GM23338 (cell line): ENCODE data around the gene NPIPA3. TPM values are rescaled to one million over a fixed set of nuclear protein-coding genes. Genes with fewer than 3 reads are reported as not detected.

Experiments used
- ATAC-seq: fragments of 200-7000 bp; cut with Tn5 transposase; 3 replicates; pipeline ENCODE4 v1.9.1; 2020
- DNase-seq: peaks from one replicate; pipeline ENCODE4 v3.0.0-alpha.2; 2015; ENCODE audit warnings: low spot score
- H2AFZ ChIP-seq: fragments of 200-600 bp; sonication (generic); 2 replicates; pipeline ENCODE4 v1.8.0; 2016; ENCODE audit warnings: antibody characterized with exemption, mild to moderate bottlenecking, moderate library complexity
- H3F3A ChIP-seq: fragments of 200-600 bp; sonication (generic); replicated peaks from 2 replicates; pipeline ENCODE4 v1.8.0; 2017; ENCODE audit warnings: antibody characterized with exemption, mixed run types, low read depth
- H3K27ac ChIP-seq: fragments of 200-600 bp; sonication (generic); 2 replicates; pipeline ENCODE4 v1.6.1; 2016; ENCODE audit warnings: low read depth
- H3K27me3 ChIP-seq: fragments of 200-600 bp; sonication (generic); 2 replicates; pipeline ENCODE4 v1.8.0; 2016; ENCODE audit warnings: mild to moderate bottlenecking, mixed run types, moderate library complexity; ENCODE audit not compliant: insufficient read depth
- H3K36me3 ChIP-seq: fragments of 200-600 bp; sonication (generic); 2 replicates; pipeline ENCODE4 v1.8.0; 2016; ENCODE audit warnings: mild to moderate bottlenecking; ENCODE audit not compliant: insufficient read depth
- H3K4me1 ChIP-seq: fragments of 200-600 bp; sonication (generic); 2 replicates; pipeline ENCODE4 v1.8.0; 2016; ENCODE audit warnings: mild to moderate bottlenecking, moderate library complexity; ENCODE audit not compliant: insufficient read depth
- H3K4me2 ChIP-seq: fragments of 200-600 bp; sonication (generic); 2 replicates; pipeline ENCODE4 v1.7.1; 2017; ENCODE audit warnings: mixed run types
- H3K4me3 ChIP-seq: fragments of 200-600 bp; sonication (generic); 2 replicates; pipeline ENCODE4 v1.6.1; 2016; ENCODE audit warnings: mixed run types
- H3K79me2 ChIP-seq: fragments of 200-600 bp; sonication (generic); replicated peaks from 2 replicates; pipeline ENCODE4 v1.8.0; 2017; ENCODE audit warnings: mild to moderate bottlenecking; ENCODE audit not compliant: insufficient read depth
- H3K9me2 ChIP-seq: fragments of 200-600 bp; sonication (generic); 2 replicates; pipeline ENCODE4 v1.8.0; 2017; ENCODE audit not compliant: insufficient read depth
- H4K20me1 ChIP-seq: fragments of 200-600 bp; sonication (generic); replicated peaks from 2 replicates; pipeline ENCODE4 v1.8.0; 2017; ENCODE audit warnings: mild to moderate bottlenecking; ENCODE audit not compliant: insufficient read depth
- H3K27ac Mint-ChIP-seq: 2 replicates; pipeline ENCODE4 v1.8.0; 2020; ENCODE audit warnings: inconsistent platforms, mild to moderate bottlenecking, moderate library complexity, mixed read lengths
- H3K27me3 Mint-ChIP-seq: 3 replicates; pipeline ENCODE4 v1.8.0; 2022; ENCODE audit warnings: low read depth, mild to moderate bottlenecking, moderate library complexity, mixed read lengths, inconsistent platforms; ENCODE audit not compliant: insufficient read depth, poor library complexity
- H3K36me3 Mint-ChIP-seq: 3 replicates; pipeline ENCODE4 v1.8.0; 2021; ENCODE audit warnings: low read depth, mild to moderate bottlenecking, inconsistent platforms, moderate library complexity, mixed read lengths
- H3K4me1 Mint-ChIP-seq: 3 replicates; pipeline ENCODE4 v1.8.0; 2020; ENCODE audit warnings: mild to moderate bottlenecking, inconsistent platforms, mixed read lengths
- H3K4me3 Mint-ChIP-seq: 3 replicates; pipeline ENCODE4 v1.8.0; 2021; ENCODE audit warnings: moderate library complexity, mild to moderate bottlenecking, inconsistent platforms, mixed read lengths
- H3K9me3 Mint-ChIP-seq: 3 replicates; pipeline ENCODE4 v1.8.0; 2020; ENCODE audit warnings: moderate library complexity, mild to moderate bottlenecking, inconsistent platforms, mixed read lengths
- CREB1 ChIP-seq: fragments of 250-450 bp; sonication (Bioruptor Pico); IDR thresholded peaks from 2 replicates; pipeline ENCODE4 v1.5.0; 2020; ENCODE audit warnings: low read depth, mild to moderate bottlenecking, moderate library complexity
- EZH2 ChIP-seq: fragments of 200-600 bp; sonication (generic); IDR thresholded peaks from one replicate; pipeline ENCODE4 v1.8.0; 2017; ENCODE audit warnings: antibody characterized with exemption, mild to moderate bottlenecking, low read depth; ENCODE audit not compliant: unreplicated experiment
- EZH2phosphoT487 ChIP-seq: fragments of 200-600 bp; sonication (generic); IDR thresholded peaks from one replicate; pipeline ENCODE4 v1.8.1; 2018; ENCODE audit warnings: antibody characterized with exemption; ENCODE audit not compliant: unreplicated experiment
- JUNB ChIP-seq: IDR thresholded peaks from one replicate; pipeline ENCODE4 v1.6.1; 2016; ENCODE audit warnings: antibody characterized with exemption; ENCODE audit not compliant: unreplicated experiment
- NANOG ChIP-seq: IDR thresholded peaks from 2 replicates; pipeline ENCODE4 v1.6.1; 2016; ENCODE audit warnings: antibody characterized with exemption, borderline replicate concordance
- POLR2AphosphoS5 ChIP-seq: IDR thresholded peaks from 2 replicates; pipeline ENCODE4 v1.6.1; 2016; ENCODE audit warnings: antibody characterized with exemption, low read depth
- STAT1 ChIP-seq: IDR thresholded peaks from one replicate; pipeline ENCODE4 v1.6.1; 2016; ENCODE audit warnings: antibody characterized with exemption; ENCODE audit not compliant: unreplicated experiment
- ZNF114 ChIP-seq: fragments of 250-450 bp; sonication (Bioruptor Pico); IDR thresholded peaks from 2 replicates; pipeline ENCODE4 v1.5.0; 2020; ENCODE audit warnings: mild to moderate bottlenecking, moderate library complexity
- ZNF331 ChIP-seq: fragments of 250-450 bp; sonication (Bioruptor Pico); IDR thresholded peaks from 2 replicates; pipeline ENCODE4 v1.5.0; 2020; ENCODE audit warnings: low read depth, mild to moderate bottlenecking, moderate library complexity
- ZNF462 ChIP-seq: fragments of 250-450 bp; sonication (Bioruptor Pico); IDR thresholded peaks from 2 replicates; pipeline ENCODE4 v1.5.0; 2020; ENCODE audit warnings: mild to moderate bottlenecking, moderate library complexity
- polyA plus RNA-seq: library from polyadenylated mRNA; unstranded; fragments of >200 nt; fragmentation: Nextera tagmentation; extraction: Ambion mirVana; gene quantifications from 2 replicates; pipeline ENCODE4 v1.2.1, GENCODE V29; 2016
- total RNA-seq: library from RNA; depleted of rRNA; stranded (reverse); fragments of >200 nt; shearing (Covaris generic); gene quantifications from 2 replicates; pipeline ENCODE4 v1.2.3, GENCODE V29; 2014
- TF ChIP-seq, protein P1 (sequence below): IDR thresholded peaks from one replicate; pipeline ENCODE4 v1.6.1; 2018; ENCODE audit warnings: antibody characterized with exemption; ENCODE audit not compliant: unreplicated experiment

The NPIPA3 gene
- total and polyA plus RNA-seq, 2 experiments from 2014 or later, result 0.57 to 5.7 TPM

GRCh38 chr16:14672403-14672971, 30.7 kb upstream of the NPIPA3 start:
- no peak for ATAC-seq
- H3K4me3 Mint-ChIP-seq, result no peak overlapping the region

GRCh38 chr16:14676633-14677032, 26.6 kb upstream of the NPIPA3 start:
- Histone ChIP-seq H2AFZ (no peak overlapping the region), H3K27me3 (no peaks in the 10 kb centered on the region), H3K4me3 (no peak overlapping the region), H3K4me2 (no peak overlapping the region), H3F3A (no peaks in the 10 kb centered on the region), H3K4me1 (no peaks in the 10 kb centered on the region), H4K20me1 (no peaks in the 10 kb centered on the region), H3K79me2 (no peaks in the 10 kb centered on the region), H3K9me2 (no peaks in the 10 kb centered on the region), H3K27ac (no peak overlapping the region), H3K36me3 (no peaks in the 10 kb centered on the region)
- Mint-ChIP-seq H3K27ac (no peak overlapping the region), H3K4me3 (no peak overlapping the region), H3K4me1 (no peaks in the 10 kb centered on the region), H3K9me3 (no peaks in the 10 kb centered on the region), H3K36me3 (no peaks in the 10 kb centered on the region; the same call in 2 of the 3 replicates), H3K27me3 (peaks cover 6% of the 10 kb centered on the region)
- ATAC-seq (no peak), DNase-seq (no peak)
- TF ChIP-seq ZNF114 (CRISPR knock-in tag), result no peak
- no peak for TF ChIP-seq EZH2phosphoT487
- TF ChIP-seq NANOG, result no peak
- TF ChIP-seq CREB1, result no peak
- TF ChIP-seq, protein P1, sequence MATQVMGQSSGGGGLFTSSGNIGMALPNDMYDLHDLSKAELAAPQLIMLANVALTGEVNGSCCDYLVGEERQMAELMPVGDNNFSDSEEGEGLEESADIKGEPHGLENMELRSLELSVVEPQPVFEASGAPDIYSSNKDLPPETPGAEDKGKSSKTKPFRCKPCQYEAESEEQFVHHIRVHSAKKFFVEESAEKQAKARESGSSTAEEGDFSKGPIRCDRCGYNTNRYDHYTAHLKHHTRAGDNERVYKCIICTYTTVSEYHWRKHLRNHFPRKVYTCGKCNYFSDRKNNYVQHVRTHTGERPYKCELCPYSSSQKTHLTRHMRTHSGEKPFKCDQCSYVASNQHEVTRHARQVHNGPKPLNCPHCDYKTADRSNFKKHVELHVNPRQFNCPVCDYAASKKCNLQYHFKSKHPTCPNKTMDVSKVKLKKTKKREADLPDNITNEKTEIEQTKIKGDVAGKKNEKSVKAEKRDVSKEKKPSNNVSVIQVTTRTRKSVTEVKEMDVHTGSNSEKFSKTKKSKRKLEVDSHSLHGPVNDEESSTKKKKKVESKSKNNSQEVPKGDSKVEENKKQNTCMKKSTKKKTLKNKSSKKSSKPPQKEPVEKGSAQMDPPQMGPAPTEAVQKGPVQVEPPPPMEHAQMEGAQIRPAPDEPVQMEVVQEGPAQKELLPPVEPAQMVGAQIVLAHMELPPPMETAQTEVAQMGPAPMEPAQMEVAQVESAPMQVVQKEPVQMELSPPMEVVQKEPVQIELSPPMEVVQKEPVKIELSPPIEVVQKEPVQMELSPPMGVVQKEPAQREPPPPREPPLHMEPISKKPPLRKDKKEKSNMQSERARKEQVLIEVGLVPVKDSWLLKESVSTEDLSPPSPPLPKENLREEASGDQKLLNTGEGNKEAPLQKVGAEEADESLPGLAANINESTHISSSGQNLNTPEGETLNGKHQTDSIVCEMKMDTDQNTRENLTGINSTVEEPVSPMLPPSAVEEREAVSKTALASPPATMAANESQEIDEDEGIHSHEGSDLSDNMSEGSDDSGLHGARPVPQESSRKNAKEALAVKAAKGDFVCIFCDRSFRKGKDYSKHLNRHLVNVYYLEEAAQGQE, result no peak
- no peak for TF ChIP-seq EZH2
- no peak for TF ChIP-seq ZNF331
- TF ChIP-seq STAT1, result no peak
- TF ChIP-seq POLR2AphosphoS5, result no peak
- TF ChIP-seq ZNF462, result no peak
- TF ChIP-seq JUNB, result no peak

More at GRCh38 chr16:14672403-14672971, 30.7 kb upstream of the NPIPA3 start:
- Histone ChIP-seq H4K20me1 (peaks cover 11% of the 10 kb centered on the region; the same call in 1 of the 2 replicates), H3K27me3 (no peaks in the 10 kb centered on the region), H3K36me3 (no peaks in the 10 kb centered on the region), H3K27ac (no peak overlapping the region), H3K4me2 (no peak overlapping the region), H3K4me3 (no peak overlapping the region), H3K4me1 (no peaks in the 10 kb centered on the region), H3K9me2 (no peaks in the 10 kb centered on the region), H3F3A (no peaks in the 10 kb centered on the region), H2AFZ (no peak overlapping the region), H3K79me2 (no peaks in the 10 kb centered on the region)
- H3K27me3 Mint-ChIP-seq, result peaks cover 6% of the 10 kb centered on the region
- peaks cover 18% of the 10 kb centered on the region for H3K36me3 Mint-ChIP-seq
- TF ChIP-seq ZNF114 (CRISPR knock-in tag), result no peak
- no peak for TF ChIP-seq CREB1
- no peak for TF ChIP-seq JUNB
- H3K9me3 Mint-ChIP-seq, result no peaks in the 10 kb centered on the region
- no peak for DNase-seq
- H3K4me1 Mint-ChIP-seq, result no peaks in the 10 kb centered on the region
- H3K27ac Mint-ChIP-seq, result no peak overlapping the region
